GM23338 (cell line): Measurements from ENCODE around the gene CYP3A5. TPM values are rescaled to one million over a fixed set of nuclear protein-coding genes. Genes with fewer than 3 reads are reported as not detected.
"Not testable (repeated sequence)": the region's sequence is repeated elsewhere in the genome, so short reads cannot be mapped to it uniquely, and the experiment has no call there.

Source experiments
- ATAC-seq: fragments of 200-7000 bp; cut with Tn5 transposase; 3 replicates; pipeline ENCODE4 v1.9.1; 2020
- DNase-seq: peaks from one replicate; pipeline ENCODE4 v3.0.0-alpha.2; 2015; ENCODE audit warnings: low spot score
- H2AFZ ChIP-seq: fragments of 200-600 bp; sonication (generic); 2 replicates; pipeline ENCODE4 v1.8.0; 2016; ENCODE audit warnings: antibody characterized with exemption, mild to moderate bottlenecking, moderate library complexity
- H3F3A ChIP-seq: fragments of 200-600 bp; sonication (generic); replicated peaks from 2 replicates; pipeline ENCODE4 v1.8.0; 2017; ENCODE audit warnings: antibody characterized with exemption, mixed run types, low read depth
- H3K27ac ChIP-seq: fragments of 200-600 bp; sonication (generic); 2 replicates; pipeline ENCODE4 v1.6.1; 2016; ENCODE audit warnings: low read depth
- H3K27me3 ChIP-seq: fragments of 200-600 bp; sonication (generic); 2 replicates; pipeline ENCODE4 v1.8.0; 2016; ENCODE audit warnings: mild to moderate bottlenecking, mixed run types, moderate library complexity; ENCODE audit not compliant: insufficient read depth
- H3K36me3 ChIP-seq: fragments of 200-600 bp; sonication (generic); 2 replicates; pipeline ENCODE4 v1.8.0; 2016; ENCODE audit warnings: mild to moderate bottlenecking; ENCODE audit not compliant: insufficient read depth
- H3K4me1 ChIP-seq: fragments of 200-600 bp; sonication (generic); 2 replicates; pipeline ENCODE4 v1.8.0; 2016; ENCODE audit warnings: mild to moderate bottlenecking, moderate library complexity; ENCODE audit not compliant: insufficient read depth
- H3K4me2 ChIP-seq: fragments of 200-600 bp; sonication (generic); 2 replicates; pipeline ENCODE4 v1.7.1; 2017; ENCODE audit warnings: mixed run types
- H3K4me3 ChIP-seq: fragments of 200-600 bp; sonication (generic); 2 replicates; pipeline ENCODE4 v1.6.1; 2016; ENCODE audit warnings: mixed run types
- H3K79me2 ChIP-seq: fragments of 200-600 bp; sonication (generic); replicated peaks from 2 replicates; pipeline ENCODE4 v1.8.0; 2017; ENCODE audit warnings: mild to moderate bottlenecking; ENCODE audit not compliant: insufficient read depth
- H3K9me2 ChIP-seq: fragments of 200-600 bp; sonication (generic); 2 replicates; pipeline ENCODE4 v1.8.0; 2017; ENCODE audit not compliant: insufficient read depth
- H4K20me1 ChIP-seq: fragments of 200-600 bp; sonication (generic); replicated peaks from 2 replicates; pipeline ENCODE4 v1.8.0; 2017; ENCODE audit warnings: mild to moderate bottlenecking; ENCODE audit not compliant: insufficient read depth
- H3K27ac Mint-ChIP-seq: 2 replicates; pipeline ENCODE4 v1.8.0; 2020; ENCODE audit warnings: inconsistent platforms, mild to moderate bottlenecking, moderate library complexity, mixed read lengths
- H3K27me3 Mint-ChIP-seq: 3 replicates; pipeline ENCODE4 v1.8.0; 2022; ENCODE audit warnings: low read depth, mild to moderate bottlenecking, moderate library complexity, mixed read lengths, inconsistent platforms; ENCODE audit not compliant: insufficient read depth, poor library complexity
- H3K36me3 Mint-ChIP-seq: 3 replicates; pipeline ENCODE4 v1.8.0; 2021; ENCODE audit warnings: low read depth, mild to moderate bottlenecking, inconsistent platforms, moderate library complexity, mixed read lengths
- H3K4me1 Mint-ChIP-seq: 3 replicates; pipeline ENCODE4 v1.8.0; 2020; ENCODE audit warnings: mild to moderate bottlenecking, inconsistent platforms, mixed read lengths
- H3K4me3 Mint-ChIP-seq: 3 replicates; pipeline ENCODE4 v1.8.0; 2021; ENCODE audit warnings: moderate library complexity, mild to moderate bottlenecking, inconsistent platforms, mixed read lengths
- H3K9me3 Mint-ChIP-seq: 3 replicates; pipeline ENCODE4 v1.8.0; 2020; ENCODE audit warnings: moderate library complexity, mild to moderate bottlenecking, inconsistent platforms, mixed read lengths
- CTCF ChIP-seq, 2 experiments: fragments of 200-600 bp in 1 of 2; sonication (generic) in 1 of 2; conservative IDR thresholded peaks; 2 replicates each; pipeline versions ENCODE4 v1.5.1 to v1.6.1; 2016 to 2017; ENCODE audit warnings: antibody characterized with exemption in 2 of 2, low read depth in 2 of 2, mild to moderate bottlenecking in 2 of 2, moderate library complexity in 1 of 2
- ETS1 ChIP-seq: IDR thresholded peaks from 2 replicates; pipeline ENCODE4 v1.6.1; 2016; ENCODE audit warnings: antibody characterized with exemption
- EZH2 ChIP-seq: fragments of 200-600 bp; sonication (generic); IDR thresholded peaks from one replicate; pipeline ENCODE4 v1.8.0; 2017; ENCODE audit warnings: antibody characterized with exemption, mild to moderate bottlenecking, low read depth; ENCODE audit not compliant: unreplicated experiment
- NANOG ChIP-seq: IDR thresholded peaks from 2 replicates; pipeline ENCODE4 v1.6.1; 2016; ENCODE audit warnings: antibody characterized with exemption, borderline replicate concordance
- REST ChIP-seq: IDR thresholded peaks from one replicate; pipeline ENCODE4 v1.6.1; 2018; ENCODE audit warnings: antibody characterized with exemption; ENCODE audit not compliant: unreplicated experiment
- STAT1 ChIP-seq: IDR thresholded peaks from one replicate; pipeline ENCODE4 v1.6.1; 2016; ENCODE audit warnings: antibody characterized with exemption; ENCODE audit not compliant: unreplicated experiment
- ZNF114 ChIP-seq: fragments of 250-450 bp; sonication (Bioruptor Pico); IDR thresholded peaks from 2 replicates; pipeline ENCODE4 v1.5.0; 2020; ENCODE audit warnings: mild to moderate bottlenecking, moderate library complexity
- ZNF331 ChIP-seq: fragments of 250-450 bp; sonication (Bioruptor Pico); IDR thresholded peaks from 2 replicates; pipeline ENCODE4 v1.5.0; 2020; ENCODE audit warnings: low read depth, mild to moderate bottlenecking, moderate library complexity
- polyA plus RNA-seq: library from polyadenylated mRNA; unstranded; fragments of >200 nt; fragmentation: Nextera tagmentation; extraction: Ambion mirVana; gene quantifications from 2 replicates; pipeline ENCODE4 v1.2.1, GENCODE V29; 2016
- total RNA-seq: library from RNA; depleted of rRNA; stranded (reverse); fragments of >200 nt; shearing (Covaris generic); gene quantifications from 2 replicates; pipeline ENCODE4 v1.2.3, GENCODE V29; 2014

The CYP3A5 gene
- total and polyA plus RNA-seq, 2 experiments from 2014 or later: 1.2 TPM; not detected in 1

GRCh38 chr7:99690918-99691317 lies 11.1 kb upstream of the CYP3A5 start:
- not testable (repeated sequence) for H3K27me3 Mint-ChIP-seq, H3K27me3 ChIP-seq, DNase-seq, H3K9me2 ChIP-seq, H2AFZ ChIP-seq, H3K4me3 Mint-ChIP-seq, H3K36me3 ChIP-seq, ATAC-seq, H3F3A ChIP-seq, H3K27ac ChIP-seq, H4K20me1 ChIP-seq, H3K79me2 ChIP-seq, H3K36me3 Mint-ChIP-seq, H3K4me3 ChIP-seq, H3K4me2 ChIP-seq, H3K27ac Mint-ChIP-seq
- Mint-ChIP-seq H3K9me3 (peaks cover 21% of the 10 kb centered on the region), H3K4me1 (peaks cover 18% of the 10 kb centered on the region)
- H3K4me1 ChIP-seq: peaks cover 12% of the 10 kb centered on the region

- H3K4me3 Mint-ChIP-seq, H3K27me3 Mint-ChIP-seq, H4K20me1 ChIP-seq, ATAC-seq, H3K36me3 ChIP-seq, H3K9me2 ChIP-seq, DNase-seq, H2AFZ ChIP-seq, H3K27ac ChIP-seq, H3K4me1 ChIP-seq, H3K4me1 Mint-ChIP-seq, H3K4me2 ChIP-seq, H3F3A ChIP-seq, H3K27me3 ChIP-seq, H3K4me3 ChIP-seq, H3K79me2 ChIP-seq, H3K27ac Mint-ChIP-seq: not testable (repeated sequence)
- H3K36me3 Mint-ChIP-seq: peaks cover 27% of the 10 kb centered on the region
- H3K9me3 Mint-ChIP-seq: peaks cover 46% of the 10 kb centered on the region
Measured at GRCh38 chr7:99685871-99686608, 6.2 kb upstream of the CYP3A5 start.

GRCh38 chr7:99685129-99685758 lies 5.4 kb upstream of the CYP3A5 start:
- Histone ChIP-seq H3K27ac (no peak overlapping the region), H3K36me3 (no peaks in the 10 kb centered on the region), H3K27me3 (no peaks in the 10 kb centered on the region), H3K4me3 (no peak overlapping the region), H3F3A (no peaks in the 10 kb centered on the region), H2AFZ (no peak overlapping the region), H3K9me2 (0 out of 2 replicates have a peak, but pooled peaks cover 3% of the 10 kb centered on the region), H3K79me2 (no peaks in the 10 kb centered on the region), H4K20me1 (no peaks in the 10 kb centered on the region), H3K4me1 (no peaks in the 10 kb centered on the region), H3K4me2 (no peak overlapping the region)
- ATAC-seq (no peak), DNase-seq (no peak)
- no peak overlapping the region for H3K27ac Mint-ChIP-seq
- no peak overlapping the region for H3K4me3 Mint-ChIP-seq
- peaks cover 46% of the 10 kb centered on the region for H3K9me3 Mint-ChIP-seq
- no peaks in the 10 kb centered on the region for H3K4me1 Mint-ChIP-seq
- H3K36me3 Mint-ChIP-seq: peaks cover 27% of the 10 kb centered on the region
- H3K27me3 Mint-ChIP-seq: no peaks in the 10 kb centered on the region
- TF ChIP-seq ZNF331 (no peak), CTCF (conservative IDR thresholded peaks at IDR 0.05; ENCODE audit: low read depth in 2 of 2) (no peak), NANOG (no peak), ETS1 (no peak), REST (no peak), ZNF114 (CRISPR knock-in tag) (no peak), STAT1 (no peak), EZH2 (no peak)
